ENCODE results near the gene DLG3. TPM values are rescaled to one million over a fixed set of nuclear protein-coding genes. Genes with fewer than 3 reads are reported as not detected.
"Not testable (repeated sequence)": the region's sequence is repeated elsewhere in the genome, so short reads cannot be mapped to it uniquely, and the experiment has no call there.

The DLG3 gene
- polyA plus RNA-seq, 3 donors, result 0.12 to 0.17 TPM; not detected in 1

DNA sequence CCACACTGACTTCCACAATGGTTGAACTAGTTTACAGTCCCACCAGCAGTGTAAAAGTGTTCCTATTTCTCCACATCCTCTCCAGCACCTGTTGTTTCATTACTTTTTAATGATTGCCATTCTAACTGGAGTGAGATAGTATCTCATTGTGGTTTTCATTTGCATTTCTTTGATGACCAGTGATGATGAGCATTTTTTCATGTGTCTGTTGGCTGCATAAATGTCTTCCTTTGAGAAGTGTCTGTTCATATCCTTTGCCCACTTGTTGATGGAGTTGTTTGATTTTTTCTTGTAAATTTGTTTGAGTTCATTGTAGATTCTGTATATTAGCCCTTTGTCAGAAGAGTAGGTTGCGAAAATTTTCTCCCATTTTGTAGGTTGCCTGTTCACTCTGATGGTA, 71.1 kb downstream of the DLG3 start:
- H3K4me1 Mint-ChIP-seq; H3K79me2 ChIP-seq (ENCODE audit: insufficient read depth, low read length); H3K4me3 ChIP-seq (replicated peaks in 1 of 3; ENCODE audit: low read depth in 2 of 3, low read length in 3 of 3); H3K36me3 Mint-ChIP-seq; H3K4me1 ChIP-seq (ENCODE audit: control insufficient read depth in 1 of 2, insufficient read depth in 2 of 2, low read length in 2 of 2); H3K27ac ChIP-seq (ENCODE audit: low read depth in 1 of 2, low read length in 2 of 2); H3K36me3 ChIP-seq (replicated peaks in 1 of 2; ENCODE audit: control insufficient read depth in 1 of 2, insufficient read depth in 2 of 2, low read length in 2 of 2); H3K9me3 ChIP-seq (replicated peaks in 1 of 2; ENCODE audit: control insufficient read depth in 1 of 2, insufficient read depth in 1 of 2, low read length in 2 of 2); H3K4me2 ChIP-seq (replicated peaks; ENCODE audit: extremely low read depth, low read length, poor library complexity, severe bottlenecking); H3K4me3 Mint-ChIP-seq; intact Hi-C loops (cut with micrococcal nuclease); H4K20me1 ChIP-seq (ENCODE audit: insufficient read depth, low read length); H3K9ac ChIP-seq (ENCODE audit: insufficient read depth, low read length, poor library complexity, severe bottlenecking); H3K27me3 Mint-ChIP-seq (ENCODE audit: low read depth in 3 of 3); H2AFZ ChIP-seq (ENCODE audit: insufficient read depth, low read depth, low read length, poor library complexity, severe bottlenecking); H3K27ac Mint-ChIP-seq; DNase-seq; H3K27me3 ChIP-seq (ENCODE audit: control insufficient read depth in 2 of 2, insufficient read depth in 2 of 2, low read length in 2 of 2): not testable (repeated sequence)
- no CpG with 5 or more reads among the region's 1 CpG for WGBS (ENCODE audit: insufficient coverage)
- H3K9me3 Mint-ChIP-seq, result peaks cover 3 to 23% (median 10%) of the 10 kb centered on the region in 7 donors

DNA sequence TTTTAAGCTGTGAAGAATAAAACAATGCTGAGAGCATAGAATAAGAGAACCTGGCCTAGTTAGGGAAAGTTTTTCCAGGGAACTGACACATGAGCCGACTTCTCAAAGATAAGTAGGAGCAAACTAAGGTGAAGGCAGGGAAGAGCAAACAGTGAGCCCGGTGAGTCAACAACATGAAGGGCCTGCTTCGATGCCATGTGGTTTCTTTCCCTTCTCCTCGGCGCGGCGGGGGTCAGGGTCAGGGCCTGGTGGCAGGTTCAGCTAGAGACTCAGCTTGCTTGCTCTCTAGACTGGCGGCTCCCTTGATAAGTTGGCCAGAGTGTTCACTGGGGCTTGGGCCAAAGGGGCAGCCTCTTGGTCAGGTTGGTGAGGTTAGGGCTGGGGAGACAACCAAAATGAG, 81.1 kb downstream of the DLG3 start:
- H3K36me3 Mint-ChIP-seq, result no peaks in the 10 kb centered on the region
- Histone ChIP-seq H3K9me3 (replicated peaks in 1 of 2; ENCODE audit: control insufficient read depth in 1 of 2, insufficient read depth in 1 of 2, low read length in 2 of 2) (peaks cover 5 to 7% of the 10 kb centered on the region in 2 donors), H3K4me2 (replicated peaks; ENCODE audit: extremely low read depth, low read length, poor library complexity, severe bottlenecking) (no peak overlapping the region), H2AFZ (ENCODE audit: insufficient read depth, low read depth, low read length, poor library complexity, severe bottlenecking) (no peak overlapping the region), H3K36me3 (replicated peaks in 1 of 2; ENCODE audit: control insufficient read depth in 1 of 2, insufficient read depth in 2 of 2, low read length in 2 of 2) (no peaks in the 10 kb centered on the region), H3K79me2 (ENCODE audit: insufficient read depth, low read length) (no peaks in the 10 kb centered on the region), H3K27me3 (ENCODE audit: control insufficient read depth in 2 of 2, insufficient read depth in 2 of 2, low read length in 2 of 2) (no peaks in the 10 kb centered on the region), H3K4me1 (ENCODE audit: control insufficient read depth in 1 of 2, insufficient read depth in 2 of 2, low read length in 2 of 2) (no peaks in the 10 kb centered on the region), H3K9ac (ENCODE audit: insufficient read depth, low read length, poor library complexity, severe bottlenecking) (no peak overlapping the region), H3K27ac (ENCODE audit: low read depth in 1 of 2, low read length in 2 of 2) (no peak overlapping the region), H3K4me3 (replicated peaks in 1 of 3; ENCODE audit: low read depth in 2 of 3, low read length in 3 of 3) (no peak overlapping the region), H4K20me1 (ENCODE audit: insufficient read depth, low read length) (no peaks in the 10 kb centered on the region)
- H3K4me3 Mint-ChIP-seq, result no peak overlapping the region
- 93% methylated on average over 3 of the region's 8 CpGs for WGBS (ENCODE audit: insufficient coverage)
- H3K27ac Mint-ChIP-seq, result no peak overlapping the region
- peaks cover 0 to 2% (median 2%) of the 10 kb centered on the region in 3 donors for H3K27me3 Mint-ChIP-seq (ENCODE audit: low read depth in 3 of 3)
- H3K9me3 Mint-ChIP-seq, result peaks cover 0 to 17% (median 7%) of the 10 kb centered on the region in 7 donors
- peaks cover 6% of the 10 kb centered on the region for H3K4me1 Mint-ChIP-seq
- TF ChIP-seq CTCF (IDR thresholded peaks at IDR 0.05), result no peak
- intact Hi-C loops (cut with micrococcal nuclease), result no loop called here
- no peak for DNase-seq

All from CD14-positive monocyte (primary cell).